HG03558 (cell line): ENCODE measurements around the gene NACC2.
"Not testable (repeated sequence)": the region's sequence is repeated elsewhere in the genome, so short reads cannot be mapped to it uniquely, and the experiment has no call there.

Experiments
- ATAC-seq: cut with Tn5 transposase; IDR thresholded peaks from one replicate; pipeline ENCODE4 v1.9.1; 2021; ENCODE audit warnings: moderate number of reproducible peaks; ENCODE audit not compliant: unreplicated experiment; ENCODE audit errors: extremely low read depth

The NACC2 gene

GRCh38 chr9:135970128-135970815 is 124.8 kb downstream of the NACC2 start:
- no peak for ATAC-seq

GRCh38 chr9:135969064-135969683 is 125.9 kb downstream of the NACC2 start:
- ATAC-seq = no peak

GRCh38 chr9:135968601-135969000 is 126.5 kb downstream of the NACC2 start:
- ATAC-seq = no peak

GRCh38 chr9:135968083-135968476 is 127.0 kb downstream of the NACC2 start:
- ATAC-seq = no peak

GRCh38 chr9:135966916-135967260 is 128.2 kb downstream of the NACC2 start:
- not testable (repeated sequence) for ATAC-seq

- ATAC-seq = no peak
These were observed 129.8 kb downstream of the NACC2 start for GRCh38 chr9:135965124-135965756.

- ATAC-seq = no peak
These were observed 131.2 kb downstream of the NACC2 start for GRCh38 chr9:135963938-135964337.

GRCh38 chr9:135963338-135963737 is 131.8 kb downstream of the NACC2 start:
- no peak for ATAC-seq

- no peak for ATAC-seq
These were observed 132.3 kb downstream of the NACC2 start for GRCh38 chr9:135962696-135963307.

- ATAC-seq = no peak
These were observed 133.0 kb downstream of the NACC2 start for GRCh38 chr9:135961811-135962695.

GRCh38 chr9:135961277-135961715 is 133.8 kb downstream of the NACC2 start, which contains the start of gene UBAC1:
UBAC1 (minus strand) TSS chr9:135961373; CDS start chr9:135961162, 211 bp downstream.
- peak; percentile 90 for ATAC-seq

- no peak for ATAC-seq
These were observed 134.4 kb downstream of the NACC2 start for GRCh38 chr9:135960411-135961276.

- no peak for ATAC-seq
These were observed 135.3 kb downstream of the NACC2 start for GRCh38 chr9:135959814-135960213.

- ATAC-seq = no peak
These were observed 136.6 kb downstream of the NACC2 start for GRCh38 chr9:135958485-135958884.

- ATAC-seq = no peak
These were observed 137.7 kb downstream of the NACC2 start for GRCh38 chr9:135957431-135957830.

GRCh38 chr9:135956802-135957174 is 138.3 kb downstream of the NACC2 start:
- no peak for ATAC-seq
